Activated CD8-positive, alpha-beta memory T cell treated with anti-CD3 and anti-CD28 coated beads for 48 hours (primary cell): ENCODE data around the gene FAM219A.
"Not testable (repeated sequence)": the region's sequence is repeated elsewhere in the genome, so short reads cannot be mapped to it uniquely, and the experiment has no call there.

ENCODE experiments used
- DNase-seq, 3 experiments: peaks; one replicate each; pipeline ENCODE4 v3.0.0-alpha.2; 2020; ENCODE audit warnings: low read depth in 2 of 3, low spot score in 2 of 3

The FAM219A gene

DNA sequence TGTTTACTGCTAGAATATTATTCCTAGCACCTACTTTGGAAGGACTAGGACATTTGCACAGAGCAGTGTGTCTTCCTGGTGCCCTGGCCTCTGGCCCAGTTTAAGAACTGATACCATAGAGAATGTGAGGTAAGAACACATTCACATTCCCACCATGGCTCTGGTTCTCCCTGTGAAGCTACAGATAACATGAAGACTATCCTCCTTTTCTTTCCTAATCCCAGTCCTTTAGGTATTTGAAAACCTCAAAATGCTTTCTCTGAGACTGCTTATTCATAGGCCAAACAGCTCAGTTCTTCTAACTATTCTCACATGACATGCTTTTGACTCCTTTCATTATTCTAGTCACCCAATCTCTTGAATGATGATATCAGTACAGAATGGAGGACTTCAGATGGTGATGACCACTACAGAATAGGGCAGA is 11.9 kb downstream of the FAM219A start:
- DNase-seq, result no peak

DNA sequence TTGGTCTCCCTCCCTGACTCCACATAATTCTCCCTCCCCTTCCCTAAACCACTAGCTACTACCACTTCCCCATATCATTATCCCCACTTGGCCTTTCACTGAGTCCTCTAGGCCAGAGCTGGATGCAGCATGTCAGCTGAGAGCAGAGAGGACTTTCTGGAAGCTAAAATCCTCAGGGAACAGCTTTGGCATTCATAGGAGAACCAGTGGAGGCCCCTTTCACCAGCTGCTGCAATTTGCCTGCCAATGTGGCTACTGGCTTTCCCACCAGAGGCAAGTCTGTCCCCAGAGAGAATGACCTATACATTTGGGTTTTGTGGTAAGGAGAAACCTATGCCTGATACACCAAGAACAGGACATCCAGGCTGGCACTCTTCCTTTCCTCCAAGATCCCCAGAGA is 14.4 kb downstream of the FAM219A start:
- DNase-seq, result no peak

DNA sequence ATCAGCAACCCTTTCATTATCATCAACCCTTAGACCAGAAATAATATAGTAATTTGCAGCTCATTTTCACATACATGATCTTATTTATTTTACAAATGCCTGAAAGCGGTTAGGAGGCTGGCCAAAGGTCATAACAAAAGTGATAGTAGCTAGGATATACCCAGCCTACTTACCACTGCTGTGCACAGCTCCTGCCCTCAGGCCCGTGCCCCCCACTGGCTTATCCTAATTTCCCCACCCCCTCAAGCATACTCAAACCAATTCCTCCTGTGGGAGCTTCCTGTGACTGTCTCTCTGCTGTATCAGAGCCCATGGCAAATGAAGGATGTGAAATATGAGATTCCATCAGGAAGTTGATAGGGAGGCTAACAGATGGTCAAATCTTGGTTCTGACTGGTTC is 14.8 kb downstream of the FAM219A start:
- DNase-seq, result no peak

DNA sequence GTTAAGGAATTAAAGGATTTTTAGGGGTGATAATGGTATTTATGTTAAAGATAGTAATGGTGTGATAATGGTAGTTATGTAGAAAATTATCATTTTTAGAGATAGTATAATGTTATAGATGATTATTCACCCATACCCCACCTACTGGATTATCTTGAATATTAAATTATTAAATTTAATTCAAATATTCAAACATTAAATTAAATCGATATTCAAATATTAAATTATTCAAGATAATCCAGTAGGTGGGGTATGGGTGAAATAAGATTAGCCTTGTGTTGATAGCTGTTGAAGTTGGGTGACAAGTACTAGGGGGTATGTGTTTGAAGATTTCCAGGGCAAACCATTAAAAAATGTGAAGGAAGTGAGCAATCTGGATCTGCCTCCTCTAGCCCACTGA is 15.6 kb downstream of the FAM219A start:
- DNase-seq, result no peak

DNA sequence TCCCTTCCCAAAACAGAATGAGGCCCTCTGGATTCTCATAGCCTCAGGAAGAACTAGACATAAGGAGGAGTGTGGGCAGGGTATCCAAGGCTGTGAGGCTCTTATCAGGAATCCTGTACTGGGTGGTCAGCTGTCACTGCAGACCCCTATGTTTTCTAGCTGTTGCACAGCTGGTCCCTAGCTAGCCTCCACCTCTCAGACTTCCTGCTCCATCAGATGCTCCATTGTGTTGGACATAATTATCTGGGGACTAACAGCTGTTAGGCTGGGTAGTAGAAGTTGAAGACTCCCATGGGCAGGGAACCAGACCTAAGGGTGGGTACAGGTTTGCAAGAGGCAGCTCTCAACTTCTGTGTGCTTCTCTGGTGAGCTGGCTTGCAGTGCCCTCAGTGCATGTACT is 18.4 kb downstream of the FAM219A start:
- DNase-seq, result no peak

DNA sequence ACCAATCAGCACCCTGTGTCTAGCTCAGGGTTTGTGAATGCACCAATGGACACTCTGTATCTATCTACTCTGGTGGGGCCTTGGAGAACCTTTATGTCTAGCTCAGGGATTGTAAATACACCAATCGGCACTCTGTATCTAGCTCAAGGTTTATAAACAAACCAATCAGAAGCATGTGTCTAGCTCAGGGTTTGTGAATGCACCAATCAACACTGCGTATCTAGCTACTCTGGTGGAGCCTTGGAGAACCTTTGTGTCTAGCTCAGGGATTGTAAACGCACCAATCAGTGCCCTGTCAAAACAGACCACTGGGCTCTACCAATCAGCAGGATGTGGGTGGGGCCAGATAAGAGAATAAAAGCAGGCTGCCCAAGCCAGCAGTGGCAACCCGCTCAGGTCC is 19.9 kb downstream of the FAM219A start:
- not testable (repeated sequence) for DNase-seq

DNA sequence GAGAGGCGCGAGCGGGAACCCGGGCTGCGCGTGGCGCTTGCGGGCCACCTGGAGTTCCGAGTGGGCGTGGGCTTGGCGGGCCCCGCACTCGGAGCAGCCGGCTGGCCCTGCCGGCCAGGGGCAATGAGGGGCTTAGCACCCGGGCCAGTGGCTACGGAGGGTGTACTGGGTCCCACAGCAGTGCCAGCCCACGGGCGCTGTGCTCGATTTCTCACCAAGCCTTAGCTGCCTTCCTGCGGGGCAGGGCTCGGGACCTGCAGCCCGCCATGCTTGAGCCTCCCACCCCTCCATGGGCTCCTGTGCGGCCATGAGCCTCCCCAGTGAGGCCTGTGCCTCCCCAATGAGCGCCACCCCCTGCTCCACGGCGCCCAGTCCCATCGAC is 20.5 kb downstream of the FAM219A start:
- DNase-seq, result not testable (repeated sequence)

DNA sequence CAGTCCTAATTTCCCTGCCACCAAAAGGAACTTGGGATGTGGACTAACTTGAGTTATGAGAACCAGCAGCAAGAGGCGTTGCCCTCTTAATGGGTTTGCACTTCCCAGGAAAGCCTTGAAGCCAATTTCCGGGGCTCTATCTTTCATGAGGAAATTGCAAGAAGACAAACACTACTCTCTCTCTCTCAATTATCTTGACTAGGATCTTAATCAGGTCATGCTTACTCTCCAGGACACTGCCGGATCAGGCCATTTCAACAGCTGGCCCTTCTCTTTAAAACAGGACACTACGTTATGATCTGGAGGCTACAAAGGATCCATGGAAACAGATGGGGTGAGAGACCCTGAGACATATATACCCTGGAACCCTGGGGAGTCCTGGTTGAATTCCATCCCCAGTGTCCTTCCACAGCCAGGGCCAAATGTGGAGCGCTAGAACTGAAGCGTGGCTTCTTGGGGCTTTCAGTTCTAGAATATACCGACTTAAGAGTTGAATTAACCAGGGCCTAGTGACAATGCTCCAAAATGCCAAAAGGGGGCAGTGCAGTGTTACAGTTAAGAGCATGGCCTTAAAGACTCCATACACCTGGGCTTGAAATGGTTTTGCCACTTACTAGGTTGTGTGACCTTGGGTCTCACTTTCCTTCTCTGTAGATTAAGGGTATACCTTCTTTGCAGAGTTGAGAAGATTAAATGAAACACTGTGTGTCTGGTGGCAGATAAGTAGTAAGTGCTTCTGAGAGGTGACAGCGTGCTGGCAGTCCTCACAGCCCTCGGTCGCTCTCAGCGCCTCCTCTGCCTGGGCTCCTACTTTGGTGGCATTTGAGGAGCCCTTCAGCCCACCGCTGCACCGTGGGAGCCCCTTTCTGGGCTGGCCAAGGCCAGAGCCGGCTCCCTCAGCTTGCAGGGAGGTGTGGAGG is 21.1 kb downstream of the FAM219A start:
- no peak for DNase-seq

DNA sequence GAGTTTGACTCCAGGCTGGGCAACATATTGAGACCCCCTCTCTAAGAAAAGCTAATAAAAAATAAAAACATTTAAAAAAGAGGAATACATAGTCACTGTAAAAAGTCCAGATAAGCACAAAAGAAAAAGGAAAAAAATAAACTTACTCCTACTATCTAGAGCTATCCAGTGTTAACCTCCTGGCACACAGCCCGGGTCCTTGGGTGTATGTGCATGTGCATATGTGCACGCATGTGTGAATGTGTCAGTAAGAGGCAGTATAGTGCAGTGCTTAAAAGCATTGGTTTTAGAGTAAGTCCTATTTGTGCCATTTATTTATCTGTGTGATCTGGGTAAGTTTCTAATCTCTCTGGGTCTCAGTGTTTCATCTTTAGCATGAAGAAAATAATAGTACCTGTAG is 26.7 kb downstream of the FAM219A start:
- no peak for DNase-seq

DNA sequence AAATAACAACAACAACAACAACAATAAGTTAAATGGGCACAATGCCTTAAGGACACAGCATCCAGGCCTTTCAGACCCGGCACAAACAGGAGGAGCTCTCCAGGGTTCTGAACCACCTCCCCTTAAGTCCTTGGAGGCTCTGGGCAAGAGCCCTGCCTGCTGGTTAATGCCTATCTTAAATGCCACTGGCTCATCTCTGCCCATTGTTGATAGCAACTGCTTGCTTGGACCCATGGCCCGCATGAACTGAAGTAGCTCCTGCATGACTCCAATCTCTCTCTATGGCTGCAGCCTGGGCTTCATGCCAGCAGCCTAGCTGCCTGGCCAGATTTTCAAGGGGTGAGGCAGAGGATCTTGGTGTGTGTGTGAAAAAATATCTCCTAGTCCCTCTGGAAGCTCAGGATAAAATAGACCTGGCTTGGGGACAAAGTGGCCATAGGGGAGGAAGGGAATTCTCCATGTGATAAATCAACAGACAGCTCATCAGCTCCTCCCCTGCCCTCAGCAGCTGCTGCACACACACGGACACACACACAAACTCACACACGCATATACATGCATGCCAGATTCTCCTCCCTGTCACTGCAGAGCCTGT is 27.4 kb downstream of the FAM219A start:
- DNase-seq, result no peak

DNA sequence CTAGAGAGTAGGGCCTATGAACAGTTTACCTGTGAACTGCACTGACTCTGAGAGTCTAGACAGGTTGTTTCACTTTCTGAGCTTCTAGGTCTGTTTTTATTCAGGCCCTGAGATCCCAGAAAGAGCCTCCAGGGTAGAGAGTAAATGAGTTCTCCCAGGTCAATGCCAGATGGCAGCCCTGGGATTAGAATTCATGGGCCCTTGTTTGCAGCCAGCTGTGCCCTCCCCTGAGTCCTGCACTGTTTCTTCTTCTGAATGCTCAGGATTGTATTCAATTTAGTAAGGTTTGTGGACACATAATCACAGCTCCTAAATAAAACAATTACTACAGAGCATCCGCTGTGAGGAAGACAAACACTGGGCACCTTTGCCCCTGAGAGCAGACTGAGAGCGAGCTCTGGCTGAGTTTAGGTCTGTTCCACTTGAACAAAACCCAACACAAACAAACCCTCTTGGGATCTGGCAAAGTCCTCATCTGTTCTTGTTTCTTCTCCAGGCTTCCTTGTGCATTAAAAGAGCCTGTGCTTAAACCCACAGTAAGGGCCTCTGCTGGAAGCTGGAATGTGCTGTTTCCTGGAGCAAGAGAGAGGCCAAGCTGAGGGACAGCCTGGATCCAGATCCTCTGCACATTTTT is 29.9 kb downstream of the FAM219A start:
- no peak for DNase-seq

DNA sequence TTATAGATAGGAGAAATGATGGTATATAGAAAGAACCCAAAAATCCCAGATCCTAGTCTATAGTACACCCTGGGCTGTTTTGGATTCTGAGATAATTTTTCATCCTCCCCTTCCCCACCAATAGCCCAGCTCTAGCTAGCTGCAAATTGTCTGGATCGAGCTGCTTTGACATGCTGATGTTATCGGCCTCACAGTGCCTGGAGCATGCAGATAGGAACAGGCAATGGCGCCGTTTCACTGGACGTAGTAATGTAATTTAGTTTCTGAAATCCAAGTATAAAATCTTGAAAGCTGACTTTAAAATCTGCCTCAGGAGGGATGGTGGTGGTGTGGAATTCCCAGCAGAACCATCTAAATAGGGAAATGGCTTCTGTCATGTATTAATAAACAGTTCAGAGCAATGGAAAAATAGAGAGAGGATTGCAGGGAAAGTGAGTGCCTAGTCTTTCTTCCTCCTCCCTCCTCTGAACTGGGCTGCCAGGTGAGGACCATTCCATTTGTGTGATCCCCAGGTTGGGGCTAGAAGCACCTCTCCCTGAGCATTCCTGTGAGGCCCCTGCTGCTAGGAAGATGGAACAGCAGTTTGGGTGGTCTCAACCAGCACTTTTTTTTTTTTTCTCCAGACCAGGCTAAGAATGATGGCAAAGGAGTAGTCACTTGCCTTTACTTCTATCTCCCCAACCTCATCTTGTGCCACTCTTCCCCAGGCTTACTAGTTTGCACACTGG is 31.9 kb downstream of the FAM219A start:
- DNase-seq, result no peak

DNA sequence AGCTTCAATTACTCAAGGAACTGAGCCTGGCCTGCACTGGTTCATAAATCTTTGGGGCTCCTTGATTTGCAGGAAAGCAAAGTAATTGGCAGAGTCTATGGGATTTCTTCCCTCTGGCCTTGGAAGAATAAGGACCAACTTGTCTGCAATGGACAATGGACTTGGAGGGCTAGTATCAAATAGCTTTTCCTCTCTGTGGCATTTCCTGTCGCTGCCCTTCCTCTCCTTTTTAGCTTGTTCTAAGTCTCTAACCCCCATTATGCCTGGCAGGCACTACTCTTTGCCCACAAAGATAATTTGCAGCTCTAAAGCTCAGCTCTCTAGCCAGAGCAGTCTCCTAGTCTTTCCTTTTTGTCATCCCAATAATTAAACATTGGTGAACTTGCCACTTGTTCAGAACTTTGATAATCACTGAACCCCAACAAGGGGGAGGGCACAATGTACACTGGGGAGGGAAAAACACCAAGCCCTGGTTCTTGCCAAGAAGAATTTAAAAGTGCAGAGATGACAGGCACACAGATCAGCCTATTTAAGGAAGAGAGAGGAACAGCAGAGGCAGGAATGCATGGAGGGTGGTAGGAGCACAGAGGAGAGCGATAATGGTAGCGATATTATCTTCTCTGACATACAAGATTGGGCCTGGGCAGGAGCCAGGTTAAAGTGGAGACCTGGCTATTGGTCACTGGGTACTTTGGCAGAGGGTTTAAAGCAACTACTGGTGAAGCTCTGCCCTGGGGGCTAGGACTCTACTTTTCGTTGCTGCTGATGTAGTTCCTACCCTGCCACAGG is 38.5 kb downstream of the FAM219A start:
- no peak for DNase-seq

DNA sequence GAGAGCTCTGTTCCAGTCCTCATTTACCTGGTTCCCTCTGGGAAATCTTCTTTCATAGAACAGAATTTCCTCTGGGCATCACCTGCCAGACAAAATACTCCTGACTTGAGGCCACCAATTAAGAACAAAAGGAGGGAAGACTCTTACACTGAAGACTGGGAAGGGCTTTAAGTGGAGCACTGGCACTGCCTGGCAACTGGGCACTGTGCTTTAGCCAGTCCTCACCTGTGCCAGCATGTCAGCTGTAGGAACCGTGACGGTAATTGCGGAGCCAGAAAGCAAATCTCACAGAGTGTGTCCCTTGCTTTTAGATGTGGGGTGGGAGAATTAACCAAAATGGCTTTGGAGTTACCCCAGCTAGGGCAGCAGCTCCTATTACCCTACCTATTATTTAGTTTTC is 40.6 kb downstream of the FAM219A start:
- no peak for DNase-seq

DNA sequence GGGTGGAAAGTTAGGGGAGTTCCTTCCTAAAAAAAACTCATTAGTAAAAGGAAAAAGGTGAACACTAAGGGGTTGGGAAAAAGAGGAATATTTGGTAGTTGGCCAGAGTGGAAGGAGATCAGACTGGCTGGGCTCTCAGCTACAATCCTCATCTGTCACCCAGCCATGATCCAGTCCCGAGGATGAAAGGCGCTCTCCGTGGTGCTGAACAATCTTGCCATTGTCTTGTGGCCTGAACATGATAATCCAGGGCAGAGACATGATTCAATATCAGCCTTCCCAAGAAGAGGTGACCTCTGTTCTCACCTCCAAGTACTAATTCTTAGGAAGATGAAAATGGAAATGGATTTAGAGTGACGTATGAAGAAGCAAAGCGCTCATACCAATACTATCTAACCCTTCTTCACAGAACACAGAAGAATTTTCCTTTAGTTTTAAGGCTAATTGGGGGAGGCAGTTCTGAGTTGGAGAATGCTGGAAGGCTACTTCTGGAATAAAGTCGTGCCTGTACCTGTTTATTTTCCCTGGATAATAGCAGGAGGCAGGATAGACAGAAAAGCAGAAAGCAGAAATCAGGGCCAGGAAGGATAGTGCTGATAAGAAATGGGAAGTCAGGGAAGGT is 45.0 kb downstream of the FAM219A start:
- no peak for DNase-seq

DNA sequence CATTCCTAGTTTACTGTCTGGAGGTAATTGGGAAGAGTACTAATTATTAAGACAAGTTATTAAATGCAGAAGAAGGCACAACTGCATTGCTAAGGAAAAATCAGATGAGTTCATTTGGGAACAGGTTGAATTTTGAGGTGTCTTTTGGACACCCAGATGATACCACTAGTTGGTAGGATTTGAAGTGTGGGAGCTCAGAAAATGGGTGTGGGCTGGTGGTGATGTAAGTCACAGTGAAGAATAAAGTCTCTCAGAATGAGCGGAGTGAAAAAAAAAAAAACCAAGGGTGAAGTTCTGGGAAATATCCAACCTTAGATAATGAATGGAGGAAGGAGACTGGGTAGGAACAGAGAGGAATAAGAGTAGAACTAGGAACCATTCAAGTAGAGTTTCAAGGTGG is 46.0 kb downstream of the FAM219A start:
- DNase-seq, result no peak

DNA sequence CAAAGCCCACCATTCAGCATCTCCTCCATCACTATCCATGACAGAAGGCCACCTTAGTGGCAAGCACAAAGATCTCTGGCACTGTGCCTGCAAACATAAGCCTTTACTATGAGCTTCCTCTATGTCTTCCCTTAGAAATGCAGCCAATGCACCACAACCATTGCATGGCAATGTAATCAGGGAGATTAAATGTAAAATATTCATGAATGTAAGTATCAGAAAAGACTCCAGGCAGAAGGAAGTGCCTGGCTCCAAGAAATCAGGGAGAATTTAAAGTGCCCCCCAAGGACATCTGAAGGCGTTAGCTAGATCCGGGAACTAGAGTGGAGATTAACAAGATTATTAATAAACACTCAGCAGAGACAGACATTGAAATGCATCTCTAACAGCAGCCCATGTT is 49.2 kb downstream of the FAM219A start:
- DNase-seq, result no peak

DNA sequence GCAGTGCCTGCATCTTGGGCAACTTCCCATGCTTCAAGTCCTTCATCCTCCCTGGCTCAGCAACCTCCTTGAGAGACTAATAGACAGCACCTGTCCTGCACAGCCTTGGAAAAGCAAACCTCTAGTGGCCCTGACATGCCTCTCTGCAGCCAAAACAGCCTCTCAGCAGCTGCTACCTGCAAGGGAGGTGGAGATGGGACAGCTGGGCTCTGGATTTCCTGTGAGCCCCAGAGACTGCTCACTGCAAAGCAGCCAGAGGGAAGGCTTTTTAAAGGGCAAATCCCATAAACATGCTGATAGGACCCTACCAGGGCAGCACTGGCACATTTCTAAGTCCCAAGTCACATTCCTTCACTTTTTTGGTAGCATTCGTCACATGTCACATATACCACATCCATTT is 50.2 kb downstream of the FAM219A start:
- no peak for DNase-seq

DNA sequence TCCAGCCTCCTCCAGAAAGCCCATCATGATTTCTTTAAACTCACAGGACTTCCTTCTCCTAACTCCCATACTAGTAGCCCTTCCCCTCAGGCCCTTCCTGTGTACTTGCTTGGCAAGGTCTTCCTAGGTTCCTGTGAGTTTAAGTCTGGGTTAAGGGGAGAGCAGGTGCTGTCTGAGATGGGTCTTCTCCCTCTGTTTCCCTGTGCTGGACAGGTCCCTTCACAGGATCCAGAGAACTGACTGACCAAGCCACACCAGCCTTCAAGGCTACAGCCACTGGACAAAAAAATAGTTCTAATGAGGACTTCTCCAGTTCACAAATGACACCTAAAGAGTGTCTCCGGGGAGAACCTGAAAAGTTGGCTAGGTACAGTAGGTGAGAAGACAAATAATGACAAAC is 52.2 kb downstream of the FAM219A start:
- no peak for DNase-seq

DNA sequence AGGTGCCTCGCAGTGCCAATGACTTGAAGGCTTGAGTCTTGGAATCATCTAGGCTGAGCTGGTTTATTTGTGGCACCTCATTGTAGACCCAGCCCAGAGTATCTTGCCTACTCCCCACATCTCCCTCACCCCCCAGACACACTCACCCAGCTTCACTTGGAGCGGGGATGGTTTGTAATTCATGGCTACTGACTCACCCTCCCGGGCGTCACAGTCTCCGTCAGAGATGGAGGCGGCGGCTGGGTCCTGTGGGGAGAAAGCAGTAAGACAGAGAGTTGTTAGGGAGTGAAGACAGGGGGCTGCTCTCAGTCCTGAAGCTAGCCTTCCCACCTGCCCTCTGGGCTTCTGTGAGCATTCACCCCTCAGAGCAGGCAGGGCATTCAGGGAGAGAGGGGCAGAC is 52.7 kb downstream of the FAM219A start:
- no peak for DNase-seq
